ENCODE data around the gene DHCR24.

DNA sequence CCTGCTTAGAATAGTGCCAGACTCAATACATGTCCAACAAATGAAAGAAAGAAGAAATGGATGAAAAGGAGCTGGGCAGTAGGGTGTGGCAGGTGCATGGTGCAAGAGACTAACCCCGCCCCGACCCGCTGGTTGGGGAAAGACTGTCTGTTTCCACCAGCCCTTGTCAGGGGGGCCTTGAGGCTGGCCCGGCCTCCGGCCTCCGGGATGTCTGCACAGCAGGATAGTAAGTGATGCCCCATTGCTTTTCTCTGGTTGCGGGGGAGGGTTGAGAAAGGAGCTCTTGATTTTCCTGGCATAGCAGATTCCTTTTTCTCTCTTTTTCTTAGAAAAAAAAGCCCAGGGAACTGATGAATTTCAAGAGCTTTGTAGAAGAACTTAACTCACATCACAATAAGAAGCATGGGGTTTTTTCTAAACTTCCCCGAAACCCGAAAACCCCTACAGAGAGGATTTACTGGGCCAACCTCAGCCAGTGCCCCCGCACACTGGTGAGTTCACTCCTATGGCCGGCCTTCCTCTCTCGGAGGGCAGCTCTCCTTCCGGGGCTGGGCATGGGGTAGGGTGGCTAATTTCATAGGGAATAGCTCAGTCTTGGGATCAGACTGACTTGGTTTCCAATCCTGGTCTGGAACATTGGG, 73.4 kb downstream of the DHCR24 start:
- TF ChIP-seq, protein P1, sequence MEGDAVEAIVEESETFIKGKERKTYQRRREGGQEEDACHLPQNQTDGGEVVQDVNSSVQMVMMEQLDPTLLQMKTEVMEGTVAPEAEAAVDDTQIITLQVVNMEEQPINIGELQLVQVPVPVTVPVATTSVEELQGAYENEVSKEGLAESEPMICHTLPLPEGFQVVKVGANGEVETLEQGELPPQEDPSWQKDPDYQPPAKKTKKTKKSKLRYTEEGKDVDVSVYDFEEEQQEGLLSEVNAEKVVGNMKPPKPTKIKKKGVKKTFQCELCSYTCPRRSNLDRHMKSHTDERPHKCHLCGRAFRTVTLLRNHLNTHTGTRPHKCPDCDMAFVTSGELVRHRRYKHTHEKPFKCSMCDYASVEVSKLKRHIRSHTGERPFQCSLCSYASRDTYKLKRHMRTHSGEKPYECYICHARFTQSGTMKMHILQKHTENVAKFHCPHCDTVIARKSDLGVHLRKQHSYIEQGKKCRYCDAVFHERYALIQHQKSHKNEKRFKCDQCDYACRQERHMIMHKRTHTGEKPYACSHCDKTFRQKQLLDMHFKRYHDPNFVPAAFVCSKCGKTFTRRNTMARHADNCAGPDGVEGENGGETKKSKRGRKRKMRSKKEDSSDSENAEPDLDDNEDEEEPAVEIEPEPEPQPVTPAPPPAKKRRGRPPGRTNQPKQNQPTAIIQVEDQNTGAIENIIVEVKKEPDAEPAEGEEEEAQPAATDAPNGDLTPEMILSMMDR (tag by site-specific recombination; IDR thresholded peaks at IDR 0.05): no peak
- TF ChIP-seq ZNF23 (tag by site-specific recombination; IDR thresholded peaks at IDR 0.05; ENCODE audit: borderline replicate concordance): no peak
- TF ChIP-seq ZNF174 (tag by site-specific recombination; IDR thresholded peaks at IDR 0.05): no peak

Data from HEK293 (cell line).